ENCODE results near the gene CTTN.

The CTTN gene

GRCh38 chr11:70430671-70431574 lies 32.6 kb downstream of the CTTN start:
- no peak for TF ChIP-seq CTCF (IDR thresholded peaks at IDR 0.05; ENCODE audit: low read depth, low read length)
- H3K4me3 ChIP-seq (ENCODE audit: low read depth, low read length) = no peak overlapping the region

- H3K4me3 ChIP-seq (ENCODE audit: low read depth, low read length) = no peak overlapping the region
- no peak for TF ChIP-seq CTCF (IDR thresholded peaks at IDR 0.05; ENCODE audit: low read depth, low read length)
Measured at GRCh38 chr11:70431611-70432010, 33.3 kb downstream of the CTTN start.

GRCh38 chr11:70432065-70432464 lies 33.7 kb downstream of the CTTN start:
- no peak overlapping the region for H3K4me3 ChIP-seq (ENCODE audit: low read depth, low read length)
- TF ChIP-seq CTCF (IDR thresholded peaks at IDR 0.05; ENCODE audit: low read depth, low read length) = no peak

GRCh38 chr11:70432580-70432979 lies 34.3 kb downstream of the CTTN start:
- no peak for TF ChIP-seq CTCF (IDR thresholded peaks at IDR 0.05; ENCODE audit: low read depth, low read length)
- H3K4me3 ChIP-seq (ENCODE audit: low read depth, low read length) = no peak overlapping the region

GRCh38 chr11:70433038-70433437 lies 34.7 kb downstream of the CTTN start:
- H3K4me3 ChIP-seq (ENCODE audit: low read depth, low read length) = no peak overlapping the region
- no peak for TF ChIP-seq CTCF (IDR thresholded peaks at IDR 0.05; ENCODE audit: low read depth, low read length)

GRCh38 chr11:70433526-70433925 lies 35.2 kb downstream of the CTTN start:
- no peak overlapping the region for H3K4me3 ChIP-seq (ENCODE audit: low read depth, low read length)
- no peak for TF ChIP-seq CTCF (IDR thresholded peaks at IDR 0.05; ENCODE audit: low read depth, low read length)

GRCh38 chr11:70433966-70434812 lies 35.9 kb downstream of the CTTN start:
- no peak for TF ChIP-seq CTCF (IDR thresholded peaks at IDR 0.05; ENCODE audit: low read depth, low read length)
- no peak overlapping the region for H3K4me3 ChIP-seq (ENCODE audit: low read depth, low read length)

All from WI38 (cell line).